HG02981 (cell line): ENCODE results near the gene GLYAT.
"Not testable (repeated sequence)": the region's sequence is repeated elsewhere in the genome, so short reads cannot be mapped to it uniquely, and the experiment has no call there.

Experiments
- ATAC-seq: cut with Tn5 transposase; IDR thresholded peaks from one replicate; pipeline ENCODE4 v1.9.1; 2021; ENCODE audit warnings: mild to moderate bottlenecking, moderate library complexity; ENCODE audit not compliant: unreplicated experiment

Gene GLYAT

GRCh38 chr11:58744988-58745704 lies 13.4 kb upstream of the GLYAT start:
- no peak for ATAC-seq

GRCh38 chr11:58742981-58743880 lies 11.5 kb upstream of the GLYAT start:
- no peak for ATAC-seq

- no peak for ATAC-seq
Observed at GRCh38 chr11:58742140-58742539, 10.4 kb upstream of the GLYAT start.

GRCh38 chr11:58741127-58741526 lies 9.4 kb upstream of the GLYAT start:
- no peak for ATAC-seq

GRCh38 chr11:58740447-58740846 lies 8.7 kb upstream of the GLYAT start:
- ATAC-seq: no peak

GRCh38 chr11:58739725-58740430 lies 8.1 kb upstream of the GLYAT start:
- no peak for ATAC-seq

- ATAC-seq: no peak
Observed at GRCh38 chr11:58734681-58735490, 3.1 kb upstream of the GLYAT start.

- no peak for ATAC-seq
Observed at GRCh38 chr11:58730507-58731089, 1.1 kb downstream of the GLYAT start.

- ATAC-seq: no peak
Observed at GRCh38 chr11:58727415-58727797, 4.3 kb downstream of the GLYAT start.

- no peak for ATAC-seq
Observed at GRCh38 chr11:58726737-58727414, 4.9 kb downstream of the GLYAT start.

- no peak for ATAC-seq
Observed at GRCh38 chr11:58719406-58720117, 12.2 kb downstream of the GLYAT start.

- no peak for ATAC-seq
Observed at GRCh38 chr11:58712531-58712930, 19.2 kb downstream of the GLYAT start.

GRCh38 chr11:58711832-58712231 lies 19.9 kb downstream of the GLYAT start:
- ATAC-seq: no peak

GRCh38 chr11:58707767-58708166 lies 24.0 kb downstream of the GLYAT start:
- no peak for ATAC-seq

GRCh38 chr11:58696825-58697224 lies 34.9 kb downstream of the GLYAT start:
- not testable (repeated sequence) for ATAC-seq

- ATAC-seq: no peak
Observed at GRCh38 chr11:58693026-58693425, 38.7 kb downstream of the GLYAT start.

GRCh38 chr11:58691675-58692074 lies 40.1 kb downstream of the GLYAT start:
- ATAC-seq: no peak

GRCh38 chr11:58688789-58689503 lies 42.8 kb downstream of the GLYAT start:
- ATAC-seq: no peak
